HepG2 (cell line): ENCODE data around the gene PLXND1. TPM values are rescaled to one million over a fixed set of nuclear protein-coding genes. Genes with fewer than 3 reads are reported as not detected.

Experiments used
- ATAC-seq: fragments of 200-7000 bp; cut with Tn5 transposase; 3 replicates; pipeline ENCODE4 v1.9.1; 2020; ENCODE audit warnings: mild to moderate bottlenecking, moderate library complexity
- BruUV-seq: library from RNA; stranded (reverse); fragments of 400-500 nt; replicated peaks from 2 replicates; lab custom pipeline; 2021; lab: Mats Ljungman, UMichigan
- CTCF ChIA-PET: fragments of 300-600 bp; formaldehyde crosslinking; extraction: SDS; loops from one replicate; lab custom pipeline; 2021; ENCODE audit warnings: low total read pairs, inconsistent platforms, low intra/inter-chr PET ratio; lab: Yijun Ruan, JAX
- POLR2A ChIA-PET: fragments of 350-600 bp; sonication (Branson Sonifier 250); formaldehyde crosslinking; loops from one replicate; lab custom pipeline; 2020; ENCODE audit warnings: antibody characterized with exemption, inconsistent platforms; lab: Yijun Ruan, JAX
- DNase-seq: peaks from one replicate; pipeline ENCODE4 v3.0.0-alpha.2; 2015; ENCODE audit warnings: low spot score
- FAIRE-seq: peaks from 3 replicates; lab custom pipeline; 2011; peaks lifted over from hg19 to GRCh38; lab: Jason Lieb, UNC
- H2AFZ ChIP-seq: one replicate; pipeline ENCODE4 v1.6.1; 2011; ENCODE audit warnings: low read length, inconsistent platforms
- H3K27ac ChIP-seq: fragments of 300-600 bp; 3 replicates; pipeline ENCODE4 v1.8.0; 2011; ENCODE audit warnings: mixed run types, mild to moderate bottlenecking, mixed read lengths, low read length, inconsistent platforms; ENCODE audit not compliant: insufficient read depth; ENCODE audit errors: extremely low read length
- H3K27me3 ChIP-seq, 2 experiments: fragments of 200-600 bp in 1 of 2; 2 replicates in 1 of 2; 3 replicates in 1 of 2; pipeline versions ENCODE4 v1.6.0 to v1.8.0; 2011; ENCODE audit warnings: low read length in 2 of 2, mild to moderate bottlenecking in 2 of 2, moderate library complexity in 2 of 2, inconsistent platforms in 1 of 2; ENCODE audit not compliant: insufficient read depth in 2 of 2, control insufficient read depth in 1 of 2
- H3K36me3 ChIP-seq, 2 experiments: fragments of 200-600 bp in 1 of 2; replicated peaks in 1 of 2; 2 replicates in 1 of 2; 3 replicates in 1 of 2; pipeline versions ENCODE4 v1.5.1 to v1.8.0; 2011; ENCODE audit warnings: low read length in 2 of 2, inconsistent platforms in 1 of 2; ENCODE audit not compliant: insufficient read depth in 2 of 2, control insufficient read depth in 1 of 2
- H3K4me1 ChIP-seq: 2 replicates; pipeline ENCODE4 v1.5.1; 2012; ENCODE audit warnings: low read length, inconsistent platforms; ENCODE audit not compliant: insufficient read depth
- H3K4me2 ChIP-seq: 2 replicates; pipeline ENCODE4 v1.6.0; 2011; ENCODE audit warnings: low read depth, low read length, inconsistent platforms
- H3K4me3 ChIP-seq, 3 experiments: fragments of 200-600 bp in 1 of 3; sonication (generic), shearing (Covaris generic) in 1 of 3; replicated peaks in 1 of 3; 2 replicates each; pipeline ENCODE4 v1.5.1; 2011 to 2016; ENCODE audit warnings: low read length in 3 of 3, inconsistent platforms in 2 of 3, low read depth in 2 of 3, mild to moderate bottlenecking in 2 of 3, control low read depth in 1 of 3, mixed read lengths in 1 of 3; ENCODE audit not compliant: insufficient read depth in 1 of 3
- H3K79me2 ChIP-seq: one replicate; pipeline ENCODE4 v1.6.1; 2011; ENCODE audit warnings: low read length, inconsistent platforms; ENCODE audit not compliant: insufficient read depth
- H3K9ac ChIP-seq: 2 replicates; pipeline ENCODE4 v1.6.0; 2011; ENCODE audit warnings: mild to moderate bottlenecking, low read depth, low read length, inconsistent platforms; ENCODE audit not compliant: insufficient read depth
- H3K9me3 ChIP-seq: 2 replicates; pipeline ENCODE4 v1.5.1; 2012; ENCODE audit warnings: mild to moderate bottlenecking, low read length
- H4K20me1 ChIP-seq: 2 replicates; pipeline ENCODE4 v1.6.0; 2011; ENCODE audit warnings: inconsistent platforms, mild to moderate bottlenecking, low read length, moderate library complexity; ENCODE audit not compliant: insufficient read depth
- HDAC2 ChIP-seq: sonication (generic); formaldehyde crosslinking; IDR thresholded peaks from 2 replicates; pipeline ENCODE4 v1.4.0; 2020; ENCODE audit warnings: missing genetic modification reagents
- KDM5A ChIP-seq: fragments of 200-600 bp; sonication (generic); IDR thresholded peaks from 2 replicates; pipeline ENCODE4 v1.7.0; 2018; ENCODE audit warnings: antibody characterized with exemption, mild to moderate bottlenecking, low read length, borderline replicate concordance
- KMT2B ChIP-seq: IDR thresholded peaks from 2 replicates; pipeline ENCODE4 v1.6.1; 2016; ENCODE audit warnings: missing genetic modification reagents, missing compliant biosample characterization
- PITX1 ChIP-seq: sonication (generic); formaldehyde crosslinking; IDR thresholded peaks from 2 replicates; pipeline ENCODE4 v1.5.1; 2020; ENCODE audit warnings: mild to moderate bottlenecking, missing genetic modification reagents
- POLR2A ChIP-seq, 2 experiments: IDR thresholded peaks; 2 replicates each; pipeline ENCODE4 v1.6.1; 2011; ENCODE audit warnings: low read depth in 2 of 2, low read length in 2 of 2, mild to moderate bottlenecking in 1 of 2, moderate library complexity in 1 of 2; ENCODE audit not compliant: insufficient read depth in 1 of 2
- SP4 ChIP-seq: sonication (generic); formaldehyde crosslinking; IDR thresholded peaks from 2 replicates; pipeline ENCODE4 v1.8.1; 2023; ENCODE audit warnings: mild to moderate bottlenecking, missing genetic modification reagents
- TCF7 ChIP-seq: sonication (generic); IDR thresholded peaks from 2 replicates; pipeline ENCODE4 v1.6.1; 2016; ENCODE audit warnings: antibody characterized with exemption, low read depth
- TCF7L2 ChIP-seq: IDR thresholded peaks from 2 replicates; pipeline ENCODE4 v1.6.1; 2011; ENCODE audit warnings: mild to moderate bottlenecking, low read depth, low read length, moderate library complexity
- ZNF766 ChIP-seq: sonication (generic); formaldehyde crosslinking; IDR thresholded peaks from 2 replicates; pipeline ENCODE4 v1.5.0; 2020; ENCODE audit warnings: missing genetic modification reagents, borderline replicate concordance
- WGBS: methylation state at CpG from one replicate; pipeline ENCODE4 v1.1.6; 2017; ENCODE audit warnings: low lambda C conversion rate; 5-methylcytosine and 5-hydroxymethylcytosine counted together
- in situ Hi-C: cut with HindIII; loops from 2 replicates; pipeline ENCODE4 v1.10.0; 2017; ENCODE audit warnings: low pct_unique_long_range_greater_than_20kb; ENCODE audit not compliant: extremely low pct_ligation_motif_present
- intact Hi-C: fragments of 100-400 bp; cut with micrococcal nuclease; formaldehyde crosslinking; loops from one replicate; pipeline ENCODE4 v1.10.0; 2022; ENCODE audit not compliant: unreplicated experiment
- polyA plus RNA-seq, 8 experiments: library from polyadenylated mRNA; depleted of rRNA in 3 of 8; stranded (reverse) in 7 of 8; unstranded in 1 of 8; fragments of >200 nt; fragmentation: Illumina TruSeq in 4 of 8; extraction: Trizol in 4 of 8; gene quantifications; 2 replicates each; pipeline versions ENCODE4 v1.2.1 to v1.2.3, GENCODE V29; 2011 to 2016; ENCODE audit warnings: low read depth in 4 of 8, missing spikeins in 1 of 8, mixed read lengths in 1 of 8; ENCODE audit not compliant: insufficient read depth in 1 of 8
- total RNA-seq, 5 experiments: library from RNA; depleted of rRNA; stranded (reverse); fragments of >200 nt; fragmentation: Illumina TruSeq; extraction: Trizol; gene quantifications; 2 replicates each; pipeline ENCODE4 v1.2.3, GENCODE V29; 2016; ENCODE audit warnings: low read depth in 1 of 5
- TF ChIP-seq, protein P1 (sequence below): sonication (generic); formaldehyde crosslinking; IDR thresholded peaks from 2 replicates; pipeline ENCODE4 v1.8.0; 2023; ENCODE audit warnings: mild to moderate bottlenecking, missing genetic modification reagents
- TF ChIP-seq, protein P2 (sequence below): IDR thresholded peaks from 2 replicates; pipeline ENCODE4 v1.6.1; 2012; ENCODE audit warnings: inconsistent platforms
- TF ChIP-seq, protein P3 (sequence below): sonication (generic); formaldehyde crosslinking; IDR thresholded peaks from 2 replicates; pipeline ENCODE4 v1.4.0; 2020; ENCODE audit warnings: missing genetic modification reagents

The PLXND1 gene
- total and polyA plus RNA-seq, 2 of the 13 experiments (the other 11 are each of a cell fraction or from before 2014, with no cell fraction given): 15.9 to 42.0 TPM

DNA sequence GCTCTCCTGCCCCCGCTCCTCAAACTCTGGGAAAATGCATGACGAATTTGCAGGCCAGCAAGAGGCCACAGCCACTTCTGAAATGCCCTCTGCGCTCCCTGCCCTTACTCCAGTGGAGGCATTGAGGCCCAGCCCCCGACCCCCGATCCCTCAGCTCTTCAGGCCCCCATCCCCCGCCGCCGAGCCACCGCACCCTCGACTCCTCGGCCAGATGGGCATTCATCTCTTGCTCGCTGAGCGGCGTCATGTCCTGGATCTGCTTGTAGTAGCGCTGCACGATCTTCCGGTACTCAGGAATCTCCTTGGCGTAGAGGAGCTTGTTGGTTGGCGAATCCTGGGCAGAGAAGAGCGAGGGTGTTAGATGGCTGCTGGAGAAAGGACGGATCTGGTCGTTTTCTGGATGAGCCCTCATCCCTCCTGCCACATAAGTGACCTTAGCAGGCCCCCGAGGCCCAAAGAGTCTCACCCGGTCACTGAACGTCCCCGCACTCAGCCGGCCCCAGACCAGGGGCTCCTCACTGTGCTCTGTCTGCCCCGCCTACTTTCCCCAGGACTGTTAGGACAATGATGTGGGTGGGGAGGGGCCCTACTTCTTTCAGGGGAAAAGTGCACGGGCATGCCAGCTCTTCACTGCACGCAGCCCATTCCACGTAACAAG is 49.5 kb downstream of the PLXND1 start:
- H3K27me3 ChIP-seq: no peaks in the 10 kb centered on the region; a peak in 1 of 5 replicates
- peaks cover 9 to 12% of the 10 kb centered on the region in 2 experiments; a peak in 3 of 5 replicates for H3K36me3 ChIP-seq
- 99% methylated on average over 28 of the region's 31 CpGs for WGBS
- no peak overlapping the region for H3K9ac ChIP-seq
- intact Hi-C loops: loop anchor here (10.0 kb wide), 1 partner anchor 62 kb away; no protein-coding TSS in a partner anchor
- in situ Hi-C loops: no loop called here
- H4K20me1 ChIP-seq: no peaks in the 10 kb centered on the region
- BruUV-seq: no TSS peak
- DNase-seq: no peak
- ATAC-seq: no peak
- no peaks in the 10 kb centered on the region for H3K9me3 ChIP-seq
- FAIRE-seq: no peak
- H3K4me1 ChIP-seq: peaks cover 47% of the 10 kb centered on the region
- H3K27ac ChIP-seq: no peak overlapping the region
- H3K4me2 ChIP-seq: no peak overlapping the region
- ChIA-PET POLR2A (no interaction called here), CTCF (no interaction called here)
- no peak overlapping the region for H3K4me3 ChIP-seq
- H3K79me2 ChIP-seq: no peaks in the 10 kb centered on the region
- no peak for TF ChIP-seq SP4 (CRISPR knock-in tag)
- TF ChIP-seq POLR2A (IDR thresholded peaks at IDR 0.05; ENCODE audit: insufficient read depth in 1 of 2, low read depth in 2 of 2, low read length in 2 of 2): 0 out of 4 replicates have a peak, but pooled peaks of 1 of the 2 experiments have one; percentile 12
- TF ChIP-seq, all 625 proteins: peak for 1
- H2AFZ ChIP-seq: no peak overlapping the region

DNA sequence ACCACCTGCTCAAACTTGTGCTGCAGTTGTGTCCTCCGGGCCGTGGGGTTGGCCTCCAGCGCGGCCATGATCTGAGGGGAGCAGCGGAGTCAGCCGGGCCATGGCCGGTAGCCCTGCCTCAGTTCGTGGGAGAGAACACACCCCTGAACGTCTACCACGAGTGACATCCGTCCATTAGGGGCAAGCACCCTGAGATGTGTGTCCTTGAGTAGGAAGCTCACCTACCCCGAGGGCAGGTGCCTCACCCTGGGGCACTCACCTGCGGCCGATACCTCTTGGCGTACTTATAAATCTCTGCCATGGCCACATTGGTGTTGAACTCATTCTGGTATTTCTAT is 50.1 kb downstream of the PLXND1 start:
- intact Hi-C loops (loop anchor here (10.0 kb wide), 1 partner anchor 62 kb away; no protein-coding TSS in a partner anchor), in situ Hi-C loops (no loop called here)
- H3K9ac ChIP-seq: no peak overlapping the region
- no peaks in the 10 kb centered on the region for H3K79me2 ChIP-seq
- H3K27me3 ChIP-seq: no peaks in the 10 kb centered on the region; a peak in 1 of 5 replicates
- H4K20me1 ChIP-seq: no peaks in the 10 kb centered on the region
- no peaks in the 10 kb centered on the region for H3K9me3 ChIP-seq
- ATAC-seq (no peak), DNase-seq (no peak), FAIRE-seq (no peak)
- H2AFZ ChIP-seq: no peak overlapping the region
- H3K27ac ChIP-seq: no peak overlapping the region
- CTCF ChIA-PET: no interaction called here
- POLR2A ChIA-PET: no interaction called here
- BruUV-seq: no TSS peak
- no peak overlapping the region for H3K4me2 ChIP-seq
- no peak overlapping the region for H3K4me3 ChIP-seq
- peaks cover 9 to 12% of the 10 kb centered on the region in 2 experiments; a peak in 3 of 5 replicates for H3K36me3 ChIP-seq
- H3K4me1 ChIP-seq: peaks cover 50% of the 10 kb centered on the region
- WGBS: 86% methylated on average over 7 of the region's 15 CpGs
- TF ChIP-seq, protein P1, sequence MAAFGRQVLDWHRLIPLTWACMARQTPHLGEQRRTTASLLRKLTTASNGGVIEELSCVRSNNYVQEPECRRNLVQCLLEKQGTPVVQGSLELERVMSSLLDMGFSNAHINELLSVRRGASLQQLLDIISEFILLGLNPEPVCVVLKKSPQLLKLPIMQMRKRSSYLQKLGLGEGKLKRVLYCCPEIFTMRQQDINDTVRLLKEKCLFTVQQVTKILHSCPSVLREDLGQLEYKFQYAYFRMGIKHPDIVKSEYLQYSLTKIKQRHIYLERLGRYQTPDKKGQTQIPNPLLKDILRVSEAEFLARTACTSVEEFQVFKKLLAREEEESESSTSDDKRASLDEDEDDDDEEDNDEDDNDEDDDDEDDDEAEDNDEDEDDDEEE (CRISPR knock-in tag): no peak
- TF ChIP-seq, protein P2, sequence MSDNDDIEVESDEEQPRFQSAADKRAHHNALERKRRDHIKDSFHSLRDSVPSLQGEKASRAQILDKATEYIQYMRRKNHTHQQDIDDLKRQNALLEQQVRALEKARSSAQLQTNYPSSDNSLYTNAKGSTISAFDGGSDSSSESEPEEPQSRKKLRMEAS: no peak
- TF ChIP-seq, protein P3, sequence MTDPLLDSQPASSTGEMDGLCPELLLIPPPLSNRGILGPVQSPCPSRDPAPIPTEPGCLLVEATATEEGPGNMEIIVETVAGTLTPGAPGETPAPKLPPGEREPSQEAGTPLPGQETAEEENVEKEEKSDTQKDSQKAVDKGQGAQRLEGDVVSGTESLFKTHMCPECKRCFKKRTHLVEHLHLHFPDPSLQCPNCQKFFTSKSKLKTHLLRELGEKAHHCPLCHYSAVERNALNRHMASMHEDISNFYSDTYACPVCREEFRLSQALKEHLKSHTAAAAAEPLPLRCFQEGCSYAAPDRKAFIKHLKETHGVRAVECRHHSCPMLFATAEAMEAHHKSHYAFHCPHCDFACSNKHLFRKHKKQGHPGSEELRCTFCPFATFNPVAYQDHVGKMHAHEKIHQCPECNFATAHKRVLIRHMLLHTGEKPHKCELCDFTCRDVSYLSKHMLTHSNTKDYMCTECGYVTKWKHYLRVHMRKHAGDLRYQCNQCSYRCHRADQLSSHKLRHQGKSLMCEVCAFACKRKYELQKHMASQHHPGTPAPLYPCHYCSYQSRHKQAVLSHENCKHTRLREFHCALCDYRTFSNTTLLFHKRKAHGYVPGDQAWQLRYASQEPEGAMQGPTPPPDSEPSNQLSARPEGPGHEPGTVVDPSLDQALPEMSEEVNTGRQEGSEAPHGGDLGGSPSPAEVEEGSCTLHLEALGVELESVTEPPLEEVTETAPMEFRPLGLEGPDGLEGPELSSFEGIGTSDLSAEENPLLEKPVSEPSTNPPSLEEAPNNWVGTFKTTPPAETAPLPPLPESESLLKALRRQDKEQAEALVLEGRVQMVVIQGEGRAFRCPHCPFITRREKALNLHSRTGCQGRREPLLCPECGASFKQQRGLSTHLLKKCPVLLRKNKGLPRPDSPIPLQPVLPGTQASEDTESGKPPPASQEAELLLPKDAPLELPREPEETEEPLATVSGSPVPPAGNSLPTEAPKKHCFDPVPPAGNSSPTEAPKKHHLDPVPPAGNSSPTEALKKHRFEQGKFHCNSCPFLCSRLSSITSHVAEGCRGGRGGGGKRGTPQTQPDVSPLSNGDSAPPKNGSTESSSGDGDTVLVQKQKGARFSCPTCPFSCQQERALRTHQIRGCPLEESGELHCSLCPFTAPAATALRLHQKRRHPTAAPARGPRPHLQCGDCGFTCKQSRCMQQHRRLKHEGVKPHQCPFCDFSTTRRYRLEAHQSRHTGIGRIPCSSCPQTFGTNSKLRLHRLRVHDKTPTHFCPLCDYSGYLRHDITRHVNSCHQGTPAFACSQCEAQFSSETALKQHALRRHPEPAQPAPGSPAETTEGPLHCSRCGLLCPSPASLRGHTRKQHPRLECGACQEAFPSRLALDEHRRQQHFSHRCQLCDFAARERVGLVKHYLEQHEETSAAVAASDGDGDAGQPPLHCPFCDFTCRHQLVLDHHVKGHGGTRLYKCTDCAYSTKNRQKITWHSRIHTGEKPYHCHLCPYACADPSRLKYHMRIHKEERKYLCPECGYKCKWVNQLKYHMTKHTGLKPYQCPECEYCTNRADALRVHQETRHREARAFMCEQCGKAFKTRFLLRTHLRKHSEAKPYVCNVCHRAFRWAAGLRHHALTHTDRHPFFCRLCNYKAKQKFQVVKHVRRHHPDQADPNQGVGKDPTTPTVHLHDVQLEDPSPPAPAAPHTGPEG: no peak
- TF ChIP-seq TCF7: no peak
- TF ChIP-seq HDAC2 (CRISPR knock-in tag): no peak
- TF ChIP-seq KDM5A: no peak
- TF ChIP-seq PITX1: no peak
- no peak for TF ChIP-seq ZNF766 (CRISPR knock-in tag)
- no peak for TF ChIP-seq TCF7L2
- TF ChIP-seq KMT2B (CRISPR knock-in tag): no peak
